Measurements from ENCODE around the gene CKS1B. TPM values are rescaled to one million over a fixed set of nuclear protein-coding genes. Genes with fewer than 3 reads are reported as not detected.

The CKS1B gene
- total RNA-seq, 6 donors from 2014 or later, result 9.9 to 31.1 (median 22.5) TPM

- TF ChIP-seq CTCF (IDR thresholded peaks at IDR 0.05), result no peak
- no peak for TF ChIP-seq POLR2AphosphoS5 (IDR thresholded peaks at IDR 0.05)
- no peak for TF ChIP-seq EP300 (IDR thresholded peaks at IDR 0.05)
- no peak for TF ChIP-seq POLR2A (IDR thresholded peaks at IDR 0.05)
- H3K36me3 ChIP-seq, result peaks cover 4 to 29% (median 23%) of the 10 kb centered on the region in 4 donors
- H3K4me1 ChIP-seq, result peaks cover 55 to 62% (median 57%) of the 10 kb centered on the region in 4 donors
- no peaks in the 10 kb centered on the region for H3K27me3 ChIP-seq
- no peak overlapping the region for H3K4me3 ChIP-seq
- peak overlapping the region; percentile 74 to 88 (median 85) for H3K27ac ChIP-seq
- 86 to 98% methylated on average over 18 to 26 of the region's 26 CpGs for WGBS, 2 donors
- H3K9me3 ChIP-seq, result no peaks in the 10 kb centered on the region
- no peak for ATAC-seq (ENCODE audit: low FRiP score in 2 of 2)
- peak in 1 of 2 donors; percentile 79 for DNase-seq
Measured at GRCh38 chr1:155016231-155016831, 41.9 kb downstream of the CKS1B start.

GRCh38 chr1:155017041-155017945 is 42.8 kb downstream of the CKS1B start:
- Histone ChIP-seq H3K9me3 (no peaks in the 10 kb centered on the region), H3K36me3 (peaks cover 4 to 29% (median 23%) of the 10 kb centered on the region in 4 donors), H3K27me3 (no peaks in the 10 kb centered on the region), H3K4me3 (peak overlapping the region in 3 of 4 donors; percentile 27 to 46 (median 44)), H3K4me1 (peaks cover 45 to 52% (median 48%) of the 10 kb centered on the region in 4 donors), H3K27ac (peak overlapping the region; percentile 74 to 88 (median 85))
- DNase-seq, result peak; percentile 93 to 97
- TF ChIP-seq POLR2A (IDR thresholded peaks at IDR 0.05), result peak in 1 of 4 donors; percentile 63
- TF ChIP-seq CTCF (IDR thresholded peaks at IDR 0.05), result peak; percentile 97 to 100 (median 99)
- TF ChIP-seq POLR2AphosphoS5 (IDR thresholded peaks at IDR 0.05), result peak; percentile 80 to 83
- TF ChIP-seq EP300 (IDR thresholded peaks at IDR 0.05), result peak in 2 of 4 donors; percentile 66 to 81
- 7 to 8% methylated on average over 18 to 32 of the region's 49 CpGs for WGBS, 2 donors
- ATAC-seq (ENCODE audit: low FRiP score in 2 of 2), result peak; percentile 93 to 96

GRCh38 chr1:155017946-155018316 is 43.5 kb downstream of the CKS1B start:
- Histone ChIP-seq H3K27me3 (no peaks in the 10 kb centered on the region), H3K4me1 (peaks cover 42 to 49% (median 44%) of the 10 kb centered on the region in 4 donors), H3K9me3 (no peaks in the 10 kb centered on the region), H3K36me3 (peaks cover 4 to 29% (median 23%) of the 10 kb centered on the region in 4 donors), H3K27ac (peak overlapping the region; percentile 74 to 88 (median 85)), H3K4me3 (peak overlapping the region in 2 of 4 donors; percentile 44 to 46)
- TF ChIP-seq CTCF (IDR thresholded peaks at IDR 0.05) (no peak), EP300 (IDR thresholded peaks at IDR 0.05) (no peak), POLR2AphosphoS5 (IDR thresholded peaks at IDR 0.05) (no peak), POLR2A (IDR thresholded peaks at IDR 0.05) (no peak)
- DNase-seq (no peak), ATAC-seq (ENCODE audit: low FRiP score in 2 of 2) (no peak)
- WGBS, 2 donors, result 41 to 47% methylated on average over 6 of the region's 6 CpGs

- WGBS, 2 donors, result 82 to 84% methylated on average over 8 of the region's 8 CpGs
- Histone ChIP-seq H3K36me3 (peaks cover 4 to 29% (median 23%) of the 10 kb centered on the region in 4 donors), H3K9me3 (no peaks in the 10 kb centered on the region), H3K27ac (peak overlapping the region in 2 of 4 donors; percentile 85 to 88), H3K4me1 (peaks cover 33 to 41% (median 40%) of the 10 kb centered on the region in 4 donors), H3K4me3 (no peak overlapping the region), H3K27me3 (no peaks in the 10 kb centered on the region)
- DNase-seq (no peak), ATAC-seq (ENCODE audit: low FRiP score in 2 of 2) (no peak)
- TF ChIP-seq EP300 (IDR thresholded peaks at IDR 0.05), result no peak
- TF ChIP-seq CTCF (IDR thresholded peaks at IDR 0.05), result no peak
- TF ChIP-seq POLR2AphosphoS5 (IDR thresholded peaks at IDR 0.05), result no peak
- peak in 1 of 4 donors; percentile 7 for TF ChIP-seq POLR2A (IDR thresholded peaks at IDR 0.05)
Measured at GRCh38 chr1:155018617-155019348, 44.3 kb downstream of the CKS1B start.
